SK-N-SH (cell line): ENCODE results near the gene FKBP11. TPM values are rescaled to one million over a fixed set of nuclear protein-coding genes. Genes with fewer than 3 reads are reported as not detected.
"Not testable (repeated sequence)": the region's sequence is repeated elsewhere in the genome, so short reads cannot be mapped to it uniquely, and the experiment has no call there.

ENCODE experiments used
- CTCF ChIA-PET: fragments of 300-600, 350-600 bp; formaldehyde crosslinking; extraction: SDS; loops from one replicate; lab custom pipeline; 2021; lab: Yijun Ruan, JAX
- POLR2A ChIA-PET: fragments of 350-600 bp; sonication (Branson Sonifier 250); formaldehyde crosslinking; extraction: SDS; loops from one replicate; lab custom pipeline; 2020; ENCODE audit warnings: antibody characterized with exemption, inconsistent platforms; lab: Yijun Ruan, JAX
- DNase-seq: peaks from one replicate; pipeline ENCODE4 v3.0.0; 2012
- H2AFZ ChIP-seq: fragments of 200-600 bp; sonication (generic); 2 replicates; pipeline ENCODE4 v1.8.1; 2016; ENCODE audit warnings: antibody characterized with exemption, mild to moderate bottlenecking, low read depth
- H3F3A ChIP-seq: fragments of 200-600 bp; sonication (generic); replicated peaks from 2 replicates; pipeline ENCODE3; 2016; ENCODE audit warnings: antibody characterized with exemption, mild to moderate bottlenecking; ENCODE audit not compliant: insufficient read depth
- H3K27ac ChIP-seq, 2 experiments: fragments of 200-500 bp in 1 of 2; fragments of 200-600 bp in 1 of 2; sonication (Bioruptor generic) in 1 of 2; sonication (generic), shearing (Covaris generic) in 1 of 2; 2 replicates each; pipeline versions ENCODE4 v1.5.1 to v1.6.1; 2014 to 2016; ENCODE audit warnings: low read depth in 2 of 2, inconsistent platforms in 1 of 2, low read length in 1 of 2, mild to moderate bottlenecking in 1 of 2, mixed read lengths in 1 of 2
- H3K27me3 ChIP-seq: fragments of 200-600 bp; sonication (generic), shearing (Covaris generic); 2 replicates; pipeline ENCODE4 v1.6.1; 2016; ENCODE audit warnings: mixed run types; ENCODE audit not compliant: insufficient read depth
- H3K36me3 ChIP-seq, 2 experiments: fragments of 200-500 bp in 1 of 2; fragments of 200-600 bp in 1 of 2; sonication (Bioruptor generic) in 1 of 2; sonication (generic) in 1 of 2; replicated peaks in 1 of 2; 2 replicates each; pipeline versions ENCODE3 to v1.5.1; 2014 to 2016; ENCODE audit warnings: low read length in 1 of 2, mild to moderate bottlenecking in 1 of 2; ENCODE audit not compliant: insufficient read depth in 2 of 2, control insufficient read depth in 1 of 2
- H3K4me1 ChIP-seq, 2 experiments: fragments of 200-500 bp in 1 of 2; fragments of 200-600 bp in 1 of 2; sonication (Bioruptor generic) in 1 of 2; sonication (generic), shearing (Covaris generic) in 1 of 2; 2 replicates each; pipeline versions ENCODE4 v1.5.1 to v1.6.1; 2014 to 2016; ENCODE audit warnings: low read depth in 1 of 2, low read length in 1 of 2, mixed run types in 1 of 2; ENCODE audit not compliant: insufficient read depth in 2 of 2, control insufficient read depth in 1 of 2
- H3K4me2 ChIP-seq: fragments of 200-600 bp; sonication (generic), shearing (Covaris generic); 2 replicates; pipeline ENCODE4 v1.6.1; 2017; ENCODE audit warnings: mixed run types
- H3K4me3 ChIP-seq, 2 experiments: fragments of 200-500 bp in 1 of 2; fragments of 200-600 bp in 1 of 2; sonication (Bioruptor generic) in 1 of 2; sonication (generic), shearing (Covaris generic) in 1 of 2; 2 replicates each; pipeline versions ENCODE4 v1.5.1 to v1.8.1; 2014 to 2016; ENCODE audit warnings: low read depth in 2 of 2, inconsistent platforms in 1 of 2, low read length in 1 of 2, mild to moderate bottlenecking in 1 of 2, mixed read lengths in 1 of 2, moderate library complexity in 1 of 2
- H3K79me2 ChIP-seq: fragments of 200-600 bp; sonication (generic); 2 replicates; pipeline ENCODE4 v1.8.1; 2017; ENCODE audit warnings: mild to moderate bottlenecking; ENCODE audit not compliant: insufficient read depth
- H3K9ac ChIP-seq: fragments of 200-600 bp; sonication (generic); 2 replicates; pipeline ENCODE4 v1.6.1; 2017; ENCODE audit warnings: mixed run types
- H3K9me2 ChIP-seq: fragments of 200-600 bp; sonication (generic); 2 replicates; pipeline ENCODE4 v1.6.1; 2017; ENCODE audit warnings: mixed run types
- H3K9me3 ChIP-seq: fragments of 200-600 bp; sonication (generic); 2 replicates; pipeline ENCODE4 v1.6.1; 2017; ENCODE audit warnings: mixed run types, mild to moderate bottlenecking, moderate library complexity
- H4K20me1 ChIP-seq: fragments of 200-600 bp; sonication (generic); 2 replicates; pipeline ENCODE4 v1.6.1; 2017; ENCODE audit warnings: mild to moderate bottlenecking, mixed run types; ENCODE audit not compliant: insufficient read depth
- ELF1 ChIP-seq: IDR thresholded peaks from 2 replicates; pipeline ENCODE4 v1.4.0; 2012
- FOXM1 ChIP-seq: IDR thresholded peaks from 2 replicates; pipeline ENCODE4 v1.4.0; 2012; ENCODE audit warnings: low read depth, mild to moderate bottlenecking
- GABPA ChIP-seq: IDR thresholded peaks from 2 replicates; pipeline ENCODE4 v1.4.0; 2012; ENCODE audit warnings: low read depth, mild to moderate bottlenecking
- IRF3 ChIP-seq: fragments of 150-350 bp; IDR thresholded peaks from 2 replicates; pipeline ENCODE4 v1.6.1; 2016; ENCODE audit warnings: mild to moderate bottlenecking, low read depth, low read length
- MXI1 ChIP-seq: IDR thresholded peaks from 2 replicates; pipeline ENCODE4 v1.6.1; 2012; ENCODE audit warnings: mild to moderate bottlenecking, low read depth, low read length, improper control_type of control experiment
- RAD21 ChIP-seq: IDR thresholded peaks from 2 replicates; pipeline ENCODE4 v1.6.1; 2012; ENCODE audit warnings: mild to moderate bottlenecking, low read length
- RCOR1 ChIP-seq: fragments of 150-350 bp; IDR thresholded peaks from 2 replicates; pipeline ENCODE4 v1.6.1; 2017; ENCODE audit warnings: antibody characterized with exemption, low read length
- RFX5 ChIP-seq: IDR thresholded peaks from 2 replicates; pipeline ENCODE4 v1.6.1; 2012; ENCODE audit warnings: mild to moderate bottlenecking, improper control_type of control experiment, low read length
- TCF12 ChIP-seq: IDR thresholded peaks from 2 replicates; pipeline ENCODE4 v1.4.0; 2012
- TEAD4 ChIP-seq: IDR thresholded peaks from 2 replicates; pipeline ENCODE4 v1.4.0; 2012; ENCODE audit warnings: mild to moderate bottlenecking, borderline replicate concordance; ENCODE audit not compliant: insufficient read depth
- YY1 ChIP-seq: IDR thresholded peaks from 2 replicates; pipeline ENCODE4 v1.4.0; 2012; ENCODE audit warnings: low read depth, mild to moderate bottlenecking
- WGBS: methylation state at CpG from one replicate; pipeline ENCODE4 v1.1.6; 2017; ENCODE audit warnings: low lambda C conversion rate; 5-methylcytosine and 5-hydroxymethylcytosine counted together
- polyA plus RNA-seq, 3 experiments: library from polyadenylated mRNA; depleted of rRNA; stranded (reverse); fragments of >200 nt; gene quantifications; 2 replicates each; pipeline ENCODE4 v1.2.3, GENCODE V29; 2012
- TF ChIP-seq, protein P1 (sequence below): IDR thresholded peaks from 2 replicates; pipeline ENCODE4 v1.6.1; 2012; ENCODE audit warnings: mild to moderate bottlenecking, low read depth, low read length, moderate library complexity
- TF ChIP-seq, protein P2 (sequence below): fragments of 200-600 bp; sonication (generic); IDR thresholded peaks from 2 replicates; pipeline ENCODE4 v1.6.1; 2017; ENCODE audit warnings: antibody characterized with exemption, mild to moderate bottlenecking, moderate library complexity
- TF ChIP-seq, protein P3 (sequence below): IDR thresholded peaks from 2 replicates; pipeline ENCODE4 v1.4.0; 2012; ENCODE audit warnings: low read depth, borderline replicate concordance
- TF ChIP-seq, protein P4 (sequence below): IDR thresholded peaks from 2 replicates; pipeline ENCODE4; 2012

Gene FKBP11
- polyA plus RNA-seq, 1 of the 3 experiments (the other 2 are of a cell fraction), result 28.5 TPM

GRCh38 chr12:48875944-48876515, 49.3 kb downstream of the FKBP11 start:
- H4K20me1 ChIP-seq, result no peaks in the 10 kb centered on the region
- peaks cover 4% of the 10 kb centered on the region; the same call in 1 of the 2 replicates for H3K27me3 ChIP-seq
- no peak overlapping the region for H2AFZ ChIP-seq
- 74% methylated on average over 4 of the region's 4 CpGs for WGBS
- H3F3A ChIP-seq, result no peaks in the 10 kb centered on the region
- DNase-seq, result no peak
- no peaks in the 10 kb centered on the region for H3K9me2 ChIP-seq
- no peak overlapping the region for H3K4me2 ChIP-seq
- H3K27ac ChIP-seq, result no peak overlapping the region
- POLR2A ChIA-PET, result no interaction called here
- H3K79me2 ChIP-seq, result no peaks in the 10 kb centered on the region
- CTCF ChIA-PET, result interaction anchor here (1.0 to 34.8 kb wide), 3 partner anchors 9 to 28 kb away, joined by 3 to 667 read pairs (median 6); a partner anchor contains a TSS
- no peaks in the 10 kb centered on the region for H3K36me3 ChIP-seq
- H3K4me3 ChIP-seq, result no peak overlapping the region
- H3K9me3 ChIP-seq, result no peaks in the 10 kb centered on the region
- TF ChIP-seq TCF12 (no peak), ELF1 (no peak), MXI1 (no peak), RFX5 (no peak), TEAD4 (no peak), RCOR1 (no peak), IRF3 (no peak), FOXM1 (no peak), GABPA (no peak), YY1 (no peak), RAD21 (no peak)
- TF ChIP-seq, protein P1, sequence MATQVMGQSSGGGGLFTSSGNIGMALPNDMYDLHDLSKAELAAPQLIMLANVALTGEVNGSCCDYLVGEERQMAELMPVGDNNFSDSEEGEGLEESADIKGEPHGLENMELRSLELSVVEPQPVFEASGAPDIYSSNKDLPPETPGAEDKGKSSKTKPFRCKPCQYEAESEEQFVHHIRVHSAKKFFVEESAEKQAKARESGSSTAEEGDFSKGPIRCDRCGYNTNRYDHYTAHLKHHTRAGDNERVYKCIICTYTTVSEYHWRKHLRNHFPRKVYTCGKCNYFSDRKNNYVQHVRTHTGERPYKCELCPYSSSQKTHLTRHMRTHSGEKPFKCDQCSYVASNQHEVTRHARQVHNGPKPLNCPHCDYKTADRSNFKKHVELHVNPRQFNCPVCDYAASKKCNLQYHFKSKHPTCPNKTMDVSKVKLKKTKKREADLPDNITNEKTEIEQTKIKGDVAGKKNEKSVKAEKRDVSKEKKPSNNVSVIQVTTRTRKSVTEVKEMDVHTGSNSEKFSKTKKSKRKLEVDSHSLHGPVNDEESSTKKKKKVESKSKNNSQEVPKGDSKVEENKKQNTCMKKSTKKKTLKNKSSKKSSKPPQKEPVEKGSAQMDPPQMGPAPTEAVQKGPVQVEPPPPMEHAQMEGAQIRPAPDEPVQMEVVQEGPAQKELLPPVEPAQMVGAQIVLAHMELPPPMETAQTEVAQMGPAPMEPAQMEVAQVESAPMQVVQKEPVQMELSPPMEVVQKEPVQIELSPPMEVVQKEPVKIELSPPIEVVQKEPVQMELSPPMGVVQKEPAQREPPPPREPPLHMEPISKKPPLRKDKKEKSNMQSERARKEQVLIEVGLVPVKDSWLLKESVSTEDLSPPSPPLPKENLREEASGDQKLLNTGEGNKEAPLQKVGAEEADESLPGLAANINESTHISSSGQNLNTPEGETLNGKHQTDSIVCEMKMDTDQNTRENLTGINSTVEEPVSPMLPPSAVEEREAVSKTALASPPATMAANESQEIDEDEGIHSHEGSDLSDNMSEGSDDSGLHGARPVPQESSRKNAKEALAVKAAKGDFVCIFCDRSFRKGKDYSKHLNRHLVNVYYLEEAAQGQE, result no peak
- TF ChIP-seq, protein P2, sequence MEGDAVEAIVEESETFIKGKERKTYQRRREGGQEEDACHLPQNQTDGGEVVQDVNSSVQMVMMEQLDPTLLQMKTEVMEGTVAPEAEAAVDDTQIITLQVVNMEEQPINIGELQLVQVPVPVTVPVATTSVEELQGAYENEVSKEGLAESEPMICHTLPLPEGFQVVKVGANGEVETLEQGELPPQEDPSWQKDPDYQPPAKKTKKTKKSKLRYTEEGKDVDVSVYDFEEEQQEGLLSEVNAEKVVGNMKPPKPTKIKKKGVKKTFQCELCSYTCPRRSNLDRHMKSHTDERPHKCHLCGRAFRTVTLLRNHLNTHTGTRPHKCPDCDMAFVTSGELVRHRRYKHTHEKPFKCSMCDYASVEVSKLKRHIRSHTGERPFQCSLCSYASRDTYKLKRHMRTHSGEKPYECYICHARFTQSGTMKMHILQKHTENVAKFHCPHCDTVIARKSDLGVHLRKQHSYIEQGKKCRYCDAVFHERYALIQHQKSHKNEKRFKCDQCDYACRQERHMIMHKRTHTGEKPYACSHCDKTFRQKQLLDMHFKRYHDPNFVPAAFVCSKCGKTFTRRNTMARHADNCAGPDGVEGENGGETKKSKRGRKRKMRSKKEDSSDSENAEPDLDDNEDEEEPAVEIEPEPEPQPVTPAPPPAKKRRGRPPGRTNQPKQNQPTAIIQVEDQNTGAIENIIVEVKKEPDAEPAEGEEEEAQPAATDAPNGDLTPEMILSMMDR, result no peak
- TF ChIP-seq, protein P3, sequence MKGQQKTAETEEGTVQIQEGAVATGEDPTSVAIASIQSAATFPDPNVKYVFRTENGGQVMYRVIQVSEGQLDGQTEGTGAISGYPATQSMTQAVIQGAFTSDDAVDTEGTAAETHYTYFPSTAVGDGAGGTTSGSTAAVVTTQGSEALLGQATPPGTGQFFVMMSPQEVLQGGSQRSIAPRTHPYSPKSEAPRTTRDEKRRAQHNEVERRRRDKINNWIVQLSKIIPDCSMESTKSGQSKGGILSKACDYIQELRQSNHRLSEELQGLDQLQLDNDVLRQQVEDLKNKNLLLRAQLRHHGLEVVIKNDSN, result no peak
- TF ChIP-seq, protein P4, sequence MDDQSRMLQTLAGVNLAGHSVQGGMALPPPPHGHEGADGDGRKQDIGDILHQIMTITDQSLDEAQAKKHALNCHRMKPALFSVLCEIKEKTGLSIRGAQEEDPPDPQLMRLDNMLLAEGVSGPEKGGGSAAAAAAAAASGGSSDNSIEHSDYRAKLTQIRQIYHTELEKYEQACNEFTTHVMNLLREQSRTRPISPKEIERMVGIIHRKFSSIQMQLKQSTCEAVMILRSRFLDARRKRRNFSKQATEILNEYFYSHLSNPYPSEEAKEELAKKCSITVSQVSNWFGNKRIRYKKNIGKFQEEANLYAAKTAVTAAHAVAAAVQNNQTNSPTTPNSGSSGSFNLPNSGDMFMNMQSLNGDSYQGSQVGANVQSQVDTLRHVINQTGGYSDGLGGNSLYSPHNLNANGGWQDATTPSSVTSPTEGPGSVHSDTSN, result no peak
- no peaks in the 10 kb centered on the region for H3K4me1 ChIP-seq
- no peak overlapping the region for H3K9ac ChIP-seq

DNA sequence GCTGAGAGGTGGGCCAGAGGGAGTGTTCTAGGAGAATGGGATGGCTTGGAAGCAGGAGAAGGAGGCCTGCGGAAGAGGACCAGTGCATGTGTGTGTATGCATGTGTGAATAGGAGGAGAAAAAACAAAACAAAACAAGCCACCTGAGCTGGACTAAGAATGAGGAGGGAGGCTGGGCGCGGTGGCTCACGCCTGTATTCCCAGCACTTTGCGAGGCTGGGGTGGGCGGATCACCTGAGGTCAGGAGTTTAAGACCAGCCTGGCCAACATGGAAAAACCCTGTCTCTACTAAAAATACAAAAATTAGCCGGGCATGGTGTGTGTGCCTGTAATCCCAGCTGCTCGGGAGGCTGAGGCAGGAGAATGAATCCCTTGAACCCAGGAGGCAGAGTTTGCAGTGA, 51.8 kb downstream of the FKBP11 start:
- CTCF ChIA-PET, result interaction anchor here (2.4 to 34.8 kb wide), 3 partner anchors 12 to 58 kb away, joined by 7 to 667 read pairs (median 21); partner anchors contain the start of gene DDX23
- H3K4me3 ChIP-seq, H3K27ac ChIP-seq, POLR2A ChIA-PET, H3K79me2 ChIP-seq, H3K36me3 ChIP-seq, H3K9me2 ChIP-seq, H3K27me3 ChIP-seq, H4K20me1 ChIP-seq, H3K9ac ChIP-seq, H3K4me1 ChIP-seq, DNase-seq, H3K9me3 ChIP-seq, H3K4me2 ChIP-seq, H2AFZ ChIP-seq, H3F3A ChIP-seq: not testable (repeated sequence)
- 78% methylated on average over 8 of the region's 8 CpGs for WGBS
